Measurements from ENCODE around the gene RELN.

GRCh38 chr7:103649052-103649451, 340.4 kb downstream of the RELN start:
- TF ChIP-seq POLR2AphosphoS5 (IDR thresholded peaks at IDR 0.05; ENCODE audit: low read depth, low read length) = no peak
- no peak for TF ChIP-seq ZNF44 (CRISPR knock-in tag; IDR thresholded peaks at IDR 0.05)
- no peak for TF ChIP-seq ZNF12 (CRISPR knock-in tag; IDR thresholded peaks at IDR 0.05)
